AG09319 (cell line): ENCODE data around the gene COL7A1.
A peak's percentile ranks its signal among the peaks of the same experiment; 100 is the strongest.

Experiments
- DNase-seq: peaks from one replicate; pipeline ENCODE4 v3.0.0-alpha.2; 2010; ENCODE audit warnings: low read depth; ENCODE audit errors: extremely low read depth
- CTCF ChIP-seq: IDR thresholded peaks from 2 replicates; pipeline ENCODE4 v1.5.1; 2011; ENCODE audit warnings: low read depth, mild to moderate bottlenecking, inconsistent platforms, low read length, moderate library complexity

Gene COL7A1

GRCh38 chr3:48617559-48617958 lies 22.4 kb upstream of the COL7A1 start:
- no peak for TF ChIP-seq CTCF
- DNase-seq, result no peak

- no peak for TF ChIP-seq CTCF
- peak; percentile 57 for DNase-seq
Observed at GRCh38 chr3:48614044-48614443, 18.9 kb upstream of the COL7A1 start.

- no peak for DNase-seq
- TF ChIP-seq CTCF, result no peak
Observed at GRCh38 chr3:48612309-48612708, 17.2 kb upstream of the COL7A1 start.

- peak; percentile 73 for TF ChIP-seq CTCF
- peak; percentile 81 for DNase-seq
Observed at GRCh38 chr3:48609088-48610005, 14.2 kb upstream of the COL7A1 start, which contains the start of gene UQCRC1. Gene UQCRC1, minus strand, starts transcription at chr3:48609646. Its CDS starts 26 bp downstream, at chr3:48609620.

- no peak for DNase-seq
- TF ChIP-seq CTCF, result no peak
Observed at GRCh38 chr3:48607519-48607918, 12.4 kb upstream of the COL7A1 start.

GRCh38 chr3:48601622-48601994 lies 6.5 kb upstream of the COL7A1 start:
- TF ChIP-seq CTCF, result no peak
- DNase-seq, result no peak

- no peak for TF ChIP-seq CTCF
- no peak for DNase-seq
Observed at GRCh38 chr3:48600711-48601621, 5.8 kb upstream of the COL7A1 start.
